COLO668 (cell line): ENCODE measurements around the gene DNASE2B.

Experiments
- DNase-seq: peaks from one replicate; lab custom pipeline; 2025; ENCODE audit not compliant: unreplicated experiment; lab: John Stamatoyannopoulos, UW

DNASE2B gene

DNA sequence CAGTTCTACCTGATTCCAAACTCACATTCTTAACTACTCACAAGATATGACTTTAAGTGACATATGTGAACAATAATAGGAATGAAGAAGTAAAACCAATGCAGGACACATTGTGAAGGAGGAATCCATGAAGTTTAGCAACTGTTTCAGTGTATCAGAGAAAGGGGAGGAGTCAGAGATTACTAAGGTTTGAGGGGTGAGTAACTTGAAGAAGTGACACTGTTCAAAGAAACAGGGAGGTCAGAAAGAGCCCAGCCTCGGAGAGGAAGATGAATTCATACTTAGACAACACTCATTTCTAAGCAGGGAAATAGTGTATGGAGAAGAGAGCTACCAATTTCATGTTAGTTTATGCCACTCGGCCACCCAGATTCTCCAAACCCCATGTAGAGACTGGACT lies 52.6 kb downstream of the DNASE2B start:
- DNase-seq: no peak

DNA sequence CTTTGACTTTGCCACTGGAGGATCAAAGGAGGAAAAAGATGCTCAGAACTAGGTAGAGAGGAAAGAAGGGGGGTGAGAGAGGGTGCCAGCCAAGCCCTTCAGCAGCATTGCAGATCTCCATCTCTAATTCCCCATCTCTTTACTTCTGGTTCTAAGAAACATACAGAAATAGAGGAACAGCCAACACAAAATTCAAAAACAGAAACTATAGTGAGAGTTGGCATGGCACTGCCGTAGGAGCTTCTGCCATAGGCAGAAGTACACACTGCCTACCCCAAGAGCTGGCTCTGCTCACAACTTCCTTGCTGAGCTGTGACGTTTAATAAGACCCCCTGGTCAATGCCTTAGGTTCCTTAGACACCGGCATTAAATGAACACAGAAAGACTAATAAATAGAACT lies 54.2 kb downstream of the DNASE2B start:
- no peak for DNase-seq

DNA sequence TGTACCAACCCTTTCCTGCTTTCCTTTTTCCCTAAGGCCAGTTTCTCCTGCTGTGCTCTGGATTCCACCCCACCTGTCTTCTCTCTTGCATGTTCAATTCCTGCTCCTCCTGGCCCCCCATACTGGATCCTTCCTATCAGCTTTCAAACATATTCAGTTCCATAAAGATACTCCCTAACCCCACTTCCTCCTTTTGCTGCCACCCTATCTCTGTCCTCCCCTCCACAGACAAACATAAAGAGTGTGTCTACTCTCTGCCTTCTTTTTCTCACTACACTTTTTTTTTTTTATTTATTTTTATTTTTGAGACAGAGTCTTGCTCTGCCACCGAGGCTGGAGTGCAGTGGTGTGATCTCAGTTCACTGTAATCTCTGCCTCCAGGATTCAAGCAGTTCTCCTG lies 63.8 kb downstream of the DNASE2B start:
- no peak for DNase-seq
